HG02870 (cell line): Measurements from ENCODE around the gene RCOR2.
A peak's percentile ranks its signal among the peaks of the same experiment; 100 is the strongest.
"Not testable (repeated sequence)": the region's sequence is repeated elsewhere in the genome, so short reads cannot be mapped to it uniquely, and the experiment has no call there.

ENCODE experiments used
- ATAC-seq: cut with Tn5 transposase; IDR thresholded peaks from one replicate; pipeline ENCODE4 v1.9.1; 2021; ENCODE audit warnings: mild to moderate bottlenecking, moderate library complexity; ENCODE audit not compliant: unreplicated experiment

The RCOR2 gene

GRCh38 chr11:63882555-63883242, 34.3 kb downstream of the RCOR2 start:
- ATAC-seq = no peak

- ATAC-seq = no peak
These were observed 36.6 kb downstream of the RCOR2 start for GRCh38 chr11:63880403-63880790.

- ATAC-seq = no peak
These were observed 37.2 kb downstream of the RCOR2 start for GRCh38 chr11:63879598-63880402.

- no peak for ATAC-seq
These were observed 39.2 kb downstream of the RCOR2 start for GRCh38 chr11:63877658-63878241.

- no peak for ATAC-seq
These were observed 40.3 kb downstream of the RCOR2 start for GRCh38 chr11:63876616-63877015.

- ATAC-seq = no peak
These were observed 41.4 kb downstream of the RCOR2 start for GRCh38 chr11:63875506-63876065.

- no peak for ATAC-seq
These were observed 42.5 kb downstream of the RCOR2 start for GRCh38 chr11:63874511-63874910.

- ATAC-seq = no peak
These were observed 43.7 kb downstream of the RCOR2 start for GRCh38 chr11:63873311-63873710.

GRCh38 chr11:63872800-63873197, 44.2 kb downstream of the RCOR2 start:
- no peak for ATAC-seq

GRCh38 chr11:63871962-63872799, 44.8 kb downstream of the RCOR2 start:
- ATAC-seq = peak; percentile 86

GRCh38 chr11:63870351-63871140, 46.4 kb downstream of the RCOR2 start:
- no peak for ATAC-seq

GRCh38 chr11:63869683-63870082, 47.3 kb downstream of the RCOR2 start:
- ATAC-seq = no peak

GRCh38 chr11:63869171-63869591, 47.8 kb downstream of the RCOR2 start:
- no peak for ATAC-seq

GRCh38 chr11:63868399-63869064, 48.4 kb downstream of the RCOR2 start:
- no peak for ATAC-seq

GRCh38 chr11:63867511-63867910, 49.5 kb downstream of the RCOR2 start:
- no peak for ATAC-seq

GRCh38 chr11:63866211-63866610, 50.8 kb downstream of the RCOR2 start:
- no peak for ATAC-seq

- ATAC-seq = not testable (repeated sequence)
These were observed 53.3 kb downstream of the RCOR2 start for GRCh38 chr11:63863620-63864019.

GRCh38 chr11:63862923-63863322, 54.0 kb downstream of the RCOR2 start:
- ATAC-seq = no peak
